ENCODE measurements around the gene GPR107.

GPR107 gene

GRCh38 chr9:130112538-130113151, 58.9 kb downstream of the GPR107 start:
- DNase-seq = no peak

DNA sequence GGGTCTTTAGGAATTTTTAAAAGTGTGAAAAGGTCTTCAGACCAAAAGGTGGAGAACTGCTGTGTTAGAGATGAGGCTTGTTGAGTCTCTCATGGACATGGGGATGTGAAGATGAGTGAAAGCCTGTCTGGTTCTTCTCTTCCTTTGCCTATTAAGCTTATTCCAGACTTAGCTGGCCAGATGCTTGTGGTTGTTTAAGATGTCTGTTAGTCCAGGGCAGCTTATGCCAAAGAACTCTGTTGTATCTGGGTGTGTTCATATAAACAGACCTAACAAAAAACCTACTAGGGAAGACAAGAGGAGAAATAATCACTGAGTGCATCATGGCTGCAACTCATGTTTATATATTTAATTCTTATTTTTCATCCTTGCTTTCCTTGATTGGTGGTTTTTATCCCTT, 61.0 kb downstream of the GPR107 start:
- DNase-seq = no peak

DNA sequence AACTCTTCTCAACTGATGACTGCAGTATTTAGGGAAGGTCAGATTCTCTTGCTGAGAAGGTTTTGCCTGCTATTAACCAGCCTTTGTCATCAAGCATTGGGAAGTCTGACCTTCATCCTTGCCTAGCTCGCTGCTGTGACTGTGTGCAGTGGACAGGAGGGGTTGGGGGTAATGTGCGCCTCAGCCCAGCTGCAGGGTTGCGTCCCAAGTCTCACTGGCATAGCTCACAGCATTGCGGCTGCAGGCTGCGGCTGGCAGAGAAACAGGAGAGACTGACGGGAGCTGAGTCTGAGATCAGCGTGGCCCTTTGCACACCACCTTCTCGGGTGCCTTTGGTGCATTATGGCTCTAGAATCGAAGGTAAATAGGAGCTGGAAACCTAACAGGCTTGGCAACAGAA, 62.6 kb downstream of the GPR107 start:
- DNase-seq = no peak

DNA sequence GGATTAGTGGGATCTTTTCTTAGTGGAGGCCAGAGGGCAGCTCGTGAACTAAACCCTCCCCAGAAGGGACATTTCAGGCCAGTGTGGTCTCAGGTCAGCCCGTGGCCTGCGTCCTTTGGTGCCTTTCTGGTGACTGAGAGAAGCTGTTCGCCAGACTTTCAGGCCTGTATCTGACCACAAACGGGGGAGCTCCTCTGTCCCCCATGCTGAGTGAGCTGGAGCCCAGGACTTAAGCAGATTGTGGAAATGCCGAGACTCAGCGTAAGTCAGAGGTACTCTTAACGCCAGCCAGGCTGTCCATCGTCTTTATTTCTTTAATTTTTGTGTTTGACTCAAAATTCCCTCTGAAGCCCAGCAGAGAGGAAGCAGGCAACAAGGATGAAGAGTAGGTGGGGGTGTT, 63.7 kb downstream of the GPR107 start:
- DNase-seq = no peak

- no peak for DNase-seq
These were observed 64.3 kb downstream of the GPR107 start for GRCh38 chr9:130117816-130118632.

- peak; percentile 97 for DNase-seq
These were observed 65.3 kb downstream of the GPR107 start for GRCh38 chr9:130118841-130119518.

GRCh38 chr9:130119519-130120298, 66.0 kb downstream of the GPR107 start:
- no peak for DNase-seq

- no peak for DNase-seq
These were observed 66.5 kb downstream of the GPR107 start for GRCh38 chr9:130120299-130120587.

DNA sequence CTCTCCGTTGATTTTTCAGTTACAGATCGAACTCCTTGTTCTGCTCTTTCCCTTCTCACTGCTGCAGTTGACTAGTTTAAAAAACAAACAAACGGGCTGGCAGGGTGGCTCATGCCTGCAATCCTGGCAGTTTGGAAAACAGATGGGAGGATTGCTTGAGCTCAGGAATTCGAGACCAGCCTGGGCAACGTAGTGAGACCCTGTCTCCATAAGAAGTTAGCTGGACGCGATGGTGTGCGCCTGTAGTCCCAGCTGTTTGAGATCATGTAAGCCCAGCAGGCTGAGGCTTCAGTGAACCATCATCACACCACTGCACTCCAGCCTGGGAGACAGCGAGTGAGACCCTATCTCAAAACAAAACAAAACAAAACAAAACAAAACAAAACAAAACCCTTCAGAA, 67.1 kb downstream of the GPR107 start:
- no peak for DNase-seq

DNA sequence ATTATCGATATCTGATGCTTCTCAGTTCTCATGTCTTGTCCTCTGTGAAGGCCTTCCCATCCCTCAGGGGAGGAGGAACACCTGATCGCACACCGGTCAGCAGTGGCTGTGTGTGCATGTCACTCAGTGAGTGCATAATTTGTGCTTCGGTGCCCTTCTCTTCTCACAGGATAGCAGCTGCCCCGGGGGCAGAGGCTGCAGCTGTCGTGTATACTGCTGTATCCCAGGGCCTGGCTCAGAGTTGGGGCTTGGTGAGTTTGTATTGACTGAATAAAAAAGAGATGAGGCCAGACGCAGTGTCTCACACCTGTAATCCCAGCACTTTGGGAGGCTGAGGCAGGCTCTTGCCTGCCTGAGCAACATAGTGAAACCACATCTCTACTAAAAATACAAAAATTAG, 68.8 kb downstream of the GPR107 start:
- no peak for DNase-seq

DNA sequence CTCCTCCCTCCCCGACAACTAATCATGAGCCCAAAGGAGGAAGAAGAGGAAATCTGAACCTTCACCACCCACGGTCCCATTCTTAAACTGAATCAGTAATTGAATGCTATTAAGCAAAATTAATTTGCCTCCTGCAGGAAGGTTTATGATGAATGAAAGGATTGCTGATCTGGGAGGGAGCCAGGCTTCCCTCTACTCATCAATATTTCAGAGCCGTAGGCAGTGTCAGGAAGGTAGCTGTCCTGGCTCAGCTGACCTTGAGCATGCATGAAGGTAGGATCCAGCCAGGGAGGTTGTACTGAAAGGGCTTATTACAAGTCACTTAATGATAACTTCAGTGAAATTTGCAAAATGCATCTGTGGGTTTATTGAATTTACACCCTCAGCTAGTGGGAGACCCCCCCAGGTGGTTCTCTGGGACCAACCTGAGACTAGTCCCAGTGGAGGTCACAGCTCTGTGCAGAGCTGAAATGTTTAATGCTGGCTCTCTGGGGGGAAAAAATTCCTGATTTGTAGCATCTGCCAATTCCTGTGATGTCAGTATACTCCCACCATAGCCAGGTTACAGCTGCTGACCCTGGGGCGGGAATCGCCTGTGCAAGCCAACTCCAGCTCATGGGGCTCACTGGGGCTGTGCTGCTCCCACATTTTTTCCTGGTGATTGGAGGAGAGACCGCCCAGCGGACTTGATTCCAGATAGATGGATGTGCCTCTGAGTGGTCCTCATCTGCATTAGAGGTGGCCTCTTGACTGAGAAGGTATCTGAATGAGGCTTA, 70.6 kb downstream of the GPR107 start:
- no peak for DNase-seq

GRCh38 chr9:130126721-130127433, 73.2 kb downstream of the GPR107 start:
- DNase-seq = no peak

- no peak for DNase-seq
These were observed 74.5 kb downstream of the GPR107 start for GRCh38 chr9:130128251-130128650.

- no peak for DNase-seq
These were observed 75.2 kb downstream of the GPR107 start for GRCh38 chr9:130128733-130129431.

- DNase-seq = no peak
These were observed 75.8 kb downstream of the GPR107 start for GRCh38 chr9:130129432-130130061.

DNA sequence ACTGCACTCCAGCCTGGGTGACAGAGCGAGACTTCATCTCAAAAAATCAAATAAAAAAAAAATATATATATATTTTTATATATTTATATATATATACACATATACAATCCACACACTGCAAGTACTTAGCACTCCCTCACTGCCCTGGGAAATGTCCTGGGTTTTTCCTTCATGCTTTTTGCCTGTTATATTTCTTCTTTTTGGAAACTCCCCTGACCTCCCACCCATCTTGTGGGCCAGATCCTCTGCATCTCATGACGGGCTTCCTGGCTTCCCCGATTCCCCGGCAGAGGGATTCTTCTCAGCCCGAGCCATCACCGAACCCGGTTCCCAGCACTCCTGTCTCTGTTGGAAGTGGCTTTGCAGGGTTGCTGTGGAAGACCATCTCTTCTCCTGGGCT, 79.0 kb downstream of the GPR107 start:
- DNase-seq = no peak

DNA sequence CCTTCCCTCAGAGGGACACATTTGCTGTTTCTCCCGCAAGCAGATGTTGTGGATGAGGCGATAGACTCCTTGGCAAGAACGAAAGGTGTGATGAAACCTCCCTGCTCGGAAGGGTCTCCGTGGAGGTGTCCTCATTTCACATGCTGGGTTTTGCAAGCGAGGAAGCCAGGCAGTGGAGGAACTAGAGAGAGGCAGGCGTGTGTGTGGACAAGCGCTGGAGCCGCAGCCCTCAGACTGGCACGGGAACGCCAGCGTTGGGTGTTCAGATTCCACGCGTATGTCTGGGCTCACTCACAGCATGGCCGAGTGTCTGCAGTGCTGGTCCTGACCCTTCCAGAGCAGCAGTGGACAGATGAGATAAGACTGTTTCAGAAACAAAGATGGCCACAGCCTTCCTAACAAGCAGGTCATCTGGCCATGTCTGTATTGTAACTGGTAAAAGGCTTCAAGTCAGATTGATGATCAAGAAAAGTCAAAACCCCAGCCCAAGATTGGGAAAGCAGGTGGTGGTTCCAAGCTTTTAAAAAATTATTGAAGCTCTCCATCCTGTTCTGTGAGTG, 83.5 kb downstream of the GPR107 start:
- DNase-seq = no peak

DNA sequence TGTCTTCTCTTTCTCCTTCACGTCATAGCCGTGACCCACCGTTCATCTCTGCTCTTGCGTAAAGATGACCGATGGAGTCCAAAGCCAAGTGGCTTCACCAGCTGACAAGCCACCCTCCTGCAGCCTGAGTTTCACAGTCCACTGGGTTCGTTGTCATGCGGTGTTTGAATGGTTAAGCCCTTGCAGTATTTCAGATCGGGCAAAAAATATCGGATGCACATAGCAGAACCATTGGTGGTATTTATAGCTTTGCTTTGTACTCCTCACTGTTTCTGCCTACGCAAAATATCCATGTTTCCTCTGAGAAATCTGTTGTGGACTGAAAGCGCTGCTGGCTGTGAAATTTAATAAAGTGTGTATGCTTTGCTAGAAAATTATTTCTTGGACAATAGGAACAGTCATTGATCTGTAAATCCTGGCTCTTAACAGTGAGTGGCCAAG, 84.0 kb downstream of the GPR107 start:
- DNase-seq = no peak

DNA sequence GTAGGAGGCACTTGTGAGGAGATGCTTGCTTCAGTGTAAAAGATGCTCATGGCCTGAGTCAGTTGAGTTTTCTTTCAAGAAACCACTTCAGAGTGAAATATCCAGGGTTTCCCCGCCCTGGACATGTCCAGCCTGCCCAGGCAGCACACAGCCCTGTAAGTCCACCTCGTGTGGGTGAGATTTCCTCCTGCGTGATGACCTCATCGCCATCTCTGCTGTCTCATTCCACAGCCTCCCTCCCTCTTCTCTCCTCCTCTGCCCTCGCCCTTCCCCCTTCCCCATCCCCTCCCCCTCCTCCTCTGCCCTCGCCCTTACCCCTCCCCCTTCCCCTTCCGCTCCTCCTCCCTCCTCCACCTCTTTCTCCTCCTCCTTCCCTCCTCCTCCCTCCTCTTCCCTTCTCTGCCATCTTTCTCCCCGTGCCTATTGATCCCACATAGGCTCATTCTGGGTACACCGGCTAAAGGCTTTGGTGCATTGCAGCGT, 84.5 kb downstream of the GPR107 start:
- no peak for DNase-seq

DNA sequence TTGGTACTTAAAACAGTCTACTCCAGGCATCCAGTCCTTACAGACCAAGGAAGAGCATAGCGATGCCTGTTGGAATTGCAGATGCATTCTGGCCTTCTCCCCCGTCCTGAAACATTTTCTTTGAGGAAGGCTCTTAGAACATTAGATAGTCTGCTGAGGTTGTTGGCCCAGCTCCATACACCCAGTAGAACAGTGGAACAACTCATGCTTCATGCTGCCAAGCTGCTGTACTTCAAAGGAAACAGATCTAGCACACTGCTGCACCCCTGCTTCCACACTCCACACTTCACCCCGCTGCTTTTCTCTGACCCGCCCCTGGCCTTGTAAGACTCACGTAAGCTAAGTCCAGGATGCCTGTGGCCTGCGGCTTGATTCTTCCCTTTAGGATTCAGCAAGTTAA, 85.1 kb downstream of the GPR107 start:
- no peak for DNase-seq

Data from NCI-H2081 treated with DMSO at 0.1 percent for 48 hours (cell line).